ENCODE results near the gene TSPAN16. TPM values are rescaled to one million over a fixed set of nuclear protein-coding genes. Genes with fewer than 3 reads are reported as not detected.

Gene TSPAN16
- polyA plus RNA-seq, 1 experiment, result not detected

DNA sequence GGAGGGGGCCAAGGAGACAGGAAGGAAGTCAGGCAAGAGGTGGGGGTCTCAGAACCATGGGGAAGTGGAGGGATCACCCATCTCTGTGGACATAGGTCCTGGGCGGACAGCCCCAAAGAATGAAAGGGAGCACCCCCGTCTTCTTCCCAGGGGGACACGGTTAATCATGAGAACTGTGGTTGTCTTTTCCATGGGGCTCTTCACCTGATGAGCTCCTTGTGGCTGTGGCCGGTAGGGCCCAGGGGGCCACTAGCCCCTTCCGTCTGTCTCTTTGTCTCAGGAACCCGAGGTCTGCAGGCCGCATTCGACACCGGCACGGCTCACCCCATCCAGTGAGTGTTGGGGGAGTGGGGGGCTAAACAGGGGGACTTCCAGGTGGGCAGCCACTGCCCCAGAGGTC, 67.9 kb downstream of the TSPAN16 start:
- CTCF ChIA-PET, result no interaction called here
- TF ChIP-seq, protein P1, sequence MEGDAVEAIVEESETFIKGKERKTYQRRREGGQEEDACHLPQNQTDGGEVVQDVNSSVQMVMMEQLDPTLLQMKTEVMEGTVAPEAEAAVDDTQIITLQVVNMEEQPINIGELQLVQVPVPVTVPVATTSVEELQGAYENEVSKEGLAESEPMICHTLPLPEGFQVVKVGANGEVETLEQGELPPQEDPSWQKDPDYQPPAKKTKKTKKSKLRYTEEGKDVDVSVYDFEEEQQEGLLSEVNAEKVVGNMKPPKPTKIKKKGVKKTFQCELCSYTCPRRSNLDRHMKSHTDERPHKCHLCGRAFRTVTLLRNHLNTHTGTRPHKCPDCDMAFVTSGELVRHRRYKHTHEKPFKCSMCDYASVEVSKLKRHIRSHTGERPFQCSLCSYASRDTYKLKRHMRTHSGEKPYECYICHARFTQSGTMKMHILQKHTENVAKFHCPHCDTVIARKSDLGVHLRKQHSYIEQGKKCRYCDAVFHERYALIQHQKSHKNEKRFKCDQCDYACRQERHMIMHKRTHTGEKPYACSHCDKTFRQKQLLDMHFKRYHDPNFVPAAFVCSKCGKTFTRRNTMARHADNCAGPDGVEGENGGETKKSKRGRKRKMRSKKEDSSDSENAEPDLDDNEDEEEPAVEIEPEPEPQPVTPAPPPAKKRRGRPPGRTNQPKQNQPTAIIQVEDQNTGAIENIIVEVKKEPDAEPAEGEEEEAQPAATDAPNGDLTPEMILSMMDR (IDR thresholded peaks at IDR 0.05; ENCODE audit: insufficient read depth, low read depth, low read length), result no peak
- no peak for DNase-seq (ENCODE audit: low read depth)
- H3K27me3 ChIP-seq (ENCODE audit: control insufficient read depth, insufficient read depth, low read length), result no peaks in the 10 kb centered on the region
- H3K36me3 ChIP-seq (ENCODE audit: control insufficient read depth, insufficient read depth, low read length), result peaks cover 28% of the 10 kb centered on the region
- H3K4me3 ChIP-seq (ENCODE audit: low read depth, low read length), result no peak overlapping the region
- POLR2A ChIA-PET, result no interaction called here

DNA sequence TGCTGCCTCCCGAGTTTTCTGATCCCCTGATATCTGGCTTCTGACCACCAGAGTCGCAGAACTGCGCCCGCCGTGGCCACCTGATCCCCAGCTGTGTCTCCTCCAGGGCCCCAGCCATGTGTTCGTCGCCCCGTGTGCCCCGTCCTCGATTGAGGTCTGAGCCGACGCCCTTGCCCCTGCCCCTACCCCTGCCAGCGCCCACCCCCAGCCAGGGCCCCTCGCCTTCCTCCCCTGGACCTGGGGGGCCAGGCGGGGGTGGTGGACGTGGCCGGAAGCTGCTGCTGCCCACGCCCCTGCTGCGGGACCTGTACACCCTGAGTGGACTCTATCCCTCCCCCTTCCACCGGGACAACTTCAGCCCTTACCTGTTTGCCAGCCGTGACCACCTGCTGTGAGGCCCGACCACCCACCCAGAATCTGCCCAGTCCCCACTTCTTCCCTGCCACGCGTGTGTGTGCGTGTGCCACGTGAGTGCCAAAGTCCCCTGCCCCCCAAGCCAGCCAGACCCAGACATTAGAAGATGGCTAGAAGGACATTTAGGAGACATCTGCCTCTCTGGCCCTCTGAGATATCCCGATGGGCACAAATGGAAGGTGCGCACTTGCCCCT, 68.4 kb downstream of the TSPAN16 start:
- ChIA-PET CTCF (no interaction called here), POLR2A (no interaction called here)
- DNase-seq (ENCODE audit: low read depth), result no peak
- Histone ChIP-seq H3K4me3 (ENCODE audit: low read depth, low read length) (no peak overlapping the region), H3K27me3 (ENCODE audit: control insufficient read depth, insufficient read depth, low read length) (no peaks in the 10 kb centered on the region), H3K36me3 (ENCODE audit: control insufficient read depth, insufficient read depth, low read length) (peaks cover 27% of the 10 kb centered on the region)
- TF ChIP-seq, protein P1 (IDR thresholded peaks at IDR 0.05; ENCODE audit: insufficient read depth, low read depth, low read length), result no peak

DNA sequence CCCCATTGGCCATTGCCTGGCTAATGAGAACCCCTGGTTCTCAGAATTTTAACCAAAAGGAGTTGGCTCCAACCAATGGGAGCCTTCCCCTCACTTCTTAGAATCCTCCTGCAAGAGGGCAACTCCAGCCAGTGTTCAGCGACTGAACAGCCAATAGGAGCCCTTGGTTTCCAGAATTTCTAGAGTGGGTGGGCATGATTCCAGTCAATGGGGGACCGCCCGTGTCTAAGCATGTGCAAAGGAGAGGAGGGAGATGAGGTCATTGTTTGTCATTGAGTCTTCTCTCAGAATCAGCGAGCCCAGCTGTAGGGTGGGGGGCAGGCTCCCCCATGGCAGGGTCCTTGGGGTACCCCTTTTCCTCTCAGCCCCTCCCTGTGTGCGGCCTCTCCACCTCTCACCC, 69.0 kb downstream of the TSPAN16 start:
- DNase-seq (ENCODE audit: low read depth), result no peak
- CTCF ChIA-PET, result no interaction called here
- TF ChIP-seq, protein P1 (IDR thresholded peaks at IDR 0.05; ENCODE audit: insufficient read depth, low read depth, low read length), result no peak
- Histone ChIP-seq H3K4me3 (ENCODE audit: low read depth, low read length) (no peak overlapping the region), H3K27me3 (ENCODE audit: control insufficient read depth, insufficient read depth, low read length) (no peaks in the 10 kb centered on the region), H3K36me3 (ENCODE audit: control insufficient read depth, insufficient read depth, low read length) (peaks cover 23% of the 10 kb centered on the region)
- POLR2A ChIA-PET, result no interaction called here

Other genes starting within 250 kb of the TSPAN16 start
- 20.2 and 60.0 TPM in 2 replicates for gene LDLR, start 206.7 kb upstream of the TSPAN16 start, polyA plus RNA-seq (2011; rRNA removed)
- 17.9 and 18.9 TPM in 2 replicates for gene SPC24, start 140.4 kb upstream of the TSPAN16 start, polyA plus RNA-seq (2011; rRNA removed)
- gene KANK2, start 98.6 kb upstream of the TSPAN16 start, polyA plus RNA-seq (2011; rRNA removed), result 113 and 176 TPM in 2 replicates
- not detected in 2 replicates for gene ANGPTL8, start 56.5 kb upstream of the TSPAN16 start, polyA plus RNA-seq (2011; rRNA removed)
- 9.1 and 15.2 TPM in 2 replicates for gene DOCK6, start 33.6 kb upstream of the TSPAN16 start, polyA plus RNA-seq (2011; rRNA removed)
- gene RAB3D, start 43.5 kb downstream of the TSPAN16 start, polyA plus RNA-seq (2011; rRNA removed), result 9.7 and 12.0 TPM in 2 replicates
- gene TMEM205, start 50.1 kb downstream of the TSPAN16 start, polyA plus RNA-seq (2011; rRNA removed), result 89.8 and 107 TPM in 2 replicates
- gene CCDC159, start 50.4 kb downstream of the TSPAN16 start, polyA plus RNA-seq (2011; rRNA removed), result 16.3 and 21.4 TPM in 2 replicates
- 19.2 and 30.5 TPM in 2 replicates for gene PLPPR2, start 59.3 kb downstream of the TSPAN16 start, polyA plus RNA-seq (2011; rRNA removed)
- gene SWSAP1, start 78.5 kb downstream of the TSPAN16 start, polyA plus RNA-seq (2011; rRNA removed), result 1.0 TPM in 2 replicates
- gene EPOR, start 88.2 kb downstream of the TSPAN16 start, polyA plus RNA-seq (2011; rRNA removed), result 3.8 and 5.9 TPM in 2 replicates
- 1.4 and 2.3 TPM in 2 replicates for gene RGL3, start 123.2 kb downstream of the TSPAN16 start, polyA plus RNA-seq (2011; rRNA removed)
- gene ODAD3, start 139.0 kb downstream of the TSPAN16 start, polyA plus RNA-seq (2011; rRNA removed), result 0.16 and 0.38 TPM in 2 replicates
- 137 and 348 TPM in 2 replicates for gene PRKCSH, start 139.5 kb downstream of the TSPAN16 start, polyA plus RNA-seq (2011; rRNA removed)
- gene ELAVL3, start 184.9 kb downstream of the TSPAN16 start, polyA plus RNA-seq (2011; rRNA removed), result not detected in 2 replicates
- 3.1 and 4.6 TPM in 2 replicates for gene ZNF653, start 209.7 kb downstream of the TSPAN16 start, polyA plus RNA-seq (2011; rRNA removed)
- gene ECSIT, start 233.0 kb downstream of the TSPAN16 start, polyA plus RNA-seq (2011; rRNA removed), result 30.9 and 45.2 TPM in 2 replicates
- 227 and 267 TPM in 2 replicates for gene CNN1, start 242.7 kb downstream of the TSPAN16 start, polyA plus RNA-seq (2011; rRNA removed)

Measured in BJ (cell line).